HepG2 (cell line): ENCODE measurements around the gene NHSL1. TPM values are rescaled to one million over a fixed set of nuclear protein-coding genes. Genes with fewer than 3 reads are reported as not detected.
A peak's percentile ranks its signal among the peaks of the same experiment; 100 is the strongest.

Experiments used
- ETV6 ChIP-seq: sonication (generic); formaldehyde crosslinking; conservative IDR thresholded peaks from 2 replicates; pipeline ENCODE4 v1.4.0; 2020; ENCODE audit warnings: missing genetic modification reagents
- JDP2 ChIP-seq: sonication (generic); formaldehyde crosslinking; IDR thresholded peaks from 2 replicates; pipeline ENCODE4 v1.8.1; 2022; ENCODE audit warnings: missing genetic modification reagents, borderline replicate concordance
- KLF15 ChIP-seq: sonication (generic); formaldehyde crosslinking; IDR thresholded peaks from 2 replicates; pipeline ENCODE4 v1.8.1; 2023; ENCODE audit warnings: borderline replicate concordance, mild to moderate bottlenecking, inconsistent platforms, missing genetic modification reagents, mixed read lengths
- KMT2B ChIP-seq: IDR thresholded peaks from 2 replicates; pipeline ENCODE4 v1.6.1; 2016; ENCODE audit warnings: missing genetic modification reagents, missing compliant biosample characterization
- MXD4 ChIP-seq: IDR thresholded peaks from 2 replicates; pipeline ENCODE4 v1.6.1; 2016; ENCODE audit warnings: mild to moderate bottlenecking, missing biosample characterization, missing genetic modification reagents
- NFATC3 ChIP-seq: sonication (generic); formaldehyde crosslinking; IDR thresholded peaks from 2 replicates; pipeline ENCODE4 v1.5.1; 2020; ENCODE audit warnings: mild to moderate bottlenecking, missing genetic modification reagents
- NFE2 ChIP-seq: sonication (generic); formaldehyde crosslinking; IDR thresholded peaks from 2 replicates; pipeline ENCODE4 v1.4.0; 2020; ENCODE audit warnings: missing genetic modification reagents
- NFKB2 ChIP-seq: sonication (generic); formaldehyde crosslinking; IDR thresholded peaks from 2 replicates; pipeline ENCODE4 v1.4.0; 2020; ENCODE audit warnings: missing genetic modification reagents, borderline replicate concordance
- RBM22 ChIP-seq: fragments of 200-400 bp; formaldehyde crosslinking; optimal IDR thresholded peaks from 2 replicates; pipeline ENCODE3; 2017; ENCODE audit warnings: mild to moderate bottlenecking, low read length, moderate library complexity
- RBM39 ChIP-seq: fragments of 200-400 bp; formaldehyde crosslinking; IDR thresholded peaks from one replicate; pipeline ENCODE4 v1.6.1; 2018; ENCODE audit warnings: antibody characterized with exemption, mild to moderate bottlenecking, low read depth, low read length; ENCODE audit not compliant: poor library complexity, severe bottlenecking
- SSRP1 ChIP-seq: IDR thresholded peaks from 2 replicates; pipeline ENCODE4 v1.6.1; 2016; ENCODE audit warnings: control low read depth
- THAP8 ChIP-seq: sonication (generic); formaldehyde crosslinking; IDR thresholded peaks from 2 replicates; pipeline ENCODE4 v1.5.1; 2020; ENCODE audit warnings: missing genetic modification reagents, mild to moderate bottlenecking, borderline replicate concordance
- TRAFD1 ChIP-seq: sonication (generic); formaldehyde crosslinking; IDR thresholded peaks from 2 replicates; pipeline ENCODE4 v1.5.1; 2020; ENCODE audit warnings: missing genetic modification reagents, mild to moderate bottlenecking, borderline replicate concordance
- U2AF1 ChIP-seq: fragments of 200-400 bp; formaldehyde crosslinking; optimal IDR thresholded peaks from 2 replicates; pipeline ENCODE3; 2017; ENCODE audit warnings: mild to moderate bottlenecking, low read depth, low read length
- ZHX2 ChIP-seq, 2 experiments: sonication (generic) in 1 of 2; formaldehyde crosslinking in 1 of 2; IDR thresholded peaks; 2 replicates each; pipeline versions ENCODE4 v1.6.1 to v1.9.0; 2014 to 2022; ENCODE audit warnings: antibody characterized with exemption in 1 of 2, borderline replicate concordance in 1 of 2, inconsistent platforms in 1 of 2, low read depth in 1 of 2, missing genetic modification reagents in 1 of 2
- ZNF274 ChIP-seq: sonication (generic); formaldehyde crosslinking; IDR thresholded peaks from 2 replicates; pipeline ENCODE4 v1.5.1; 2020; ENCODE audit warnings: mild to moderate bottlenecking, missing genetic modification reagents
- ZNF280B ChIP-seq: sonication (generic); formaldehyde crosslinking; IDR thresholded peaks from 2 replicates; pipeline ENCODE4 v1.5.0; 2020; ENCODE audit warnings: missing genetic modification reagents, mild to moderate bottlenecking, borderline replicate concordance
- ZNF615 ChIP-seq: sonication (generic); formaldehyde crosslinking; IDR thresholded peaks from 2 replicates; pipeline ENCODE4 v1.5.0; 2020; ENCODE audit warnings: mild to moderate bottlenecking, missing genetic modification reagents, borderline replicate concordance
- ZNF883 ChIP-seq: sonication (generic); formaldehyde crosslinking; IDR thresholded peaks from 2 replicates; pipeline ENCODE4 v1.5.1; 2020; ENCODE audit warnings: mild to moderate bottlenecking, missing genetic modification reagents; ENCODE audit errors: not compliant biosample characterization
- ZSCAN12 ChIP-seq: sonication (generic); formaldehyde crosslinking; IDR thresholded peaks from 2 replicates; pipeline ENCODE4 v1.9.0; 2021; ENCODE audit warnings: mild to moderate bottlenecking, missing genetic modification reagents
- polyA plus RNA-seq, 8 experiments: library from polyadenylated mRNA; depleted of rRNA in 3 of 8; stranded (reverse) in 7 of 8; unstranded in 1 of 8; fragments of >200 nt; fragmentation: Illumina TruSeq in 4 of 8; extraction: Trizol in 4 of 8; gene quantifications; 2 replicates each; pipeline versions ENCODE4 v1.2.1 to v1.2.3, GENCODE V29; 2011 to 2016; ENCODE audit warnings: low read depth in 4 of 8, missing spikeins in 1 of 8, mixed read lengths in 1 of 8; ENCODE audit not compliant: insufficient read depth in 1 of 8
- total RNA-seq, 5 experiments: library from RNA; depleted of rRNA; stranded (reverse); fragments of >200 nt; fragmentation: Illumina TruSeq; extraction: Trizol; gene quantifications; 2 replicates each; pipeline ENCODE4 v1.2.3, GENCODE V29; 2016; ENCODE audit warnings: low read depth in 1 of 5

Gene NHSL1
- total and polyA plus RNA-seq, 2 of the 13 experiments (the other 11 are each of a cell fraction or from before 2014, with no cell fraction given), result 24.9 to 53.6 TPM

- no peak for TF ChIP-seq ZNF280B
- peak; percentile 87 for TF ChIP-seq RBM22
- no peak for TF ChIP-seq U2AF1
- no peak for TF ChIP-seq JDP2 (CRISPR knock-in tag)
- no peak for TF ChIP-seq KMT2B (CRISPR knock-in tag)
- TF ChIP-seq ZHX2 (IDR thresholded peaks at IDR 0.05; ENCODE audit: low read depth), result no peak
- no peak for TF ChIP-seq ZHX2 (CRISPR knock-in tag; IDR thresholded peaks at IDR 0.05; ENCODE audit: borderline replicate concordance)
- TF ChIP-seq TRAFD1, result no peak
- no peak for TF ChIP-seq RBM39
- TF ChIP-seq SSRP1, result no peak
- TF ChIP-seq ZNF883, result no peak
- no peak for TF ChIP-seq THAP8 (CRISPR knock-in tag)
- TF ChIP-seq ZNF615, result no peak
- TF ChIP-seq ETV6 (CRISPR knock-in tag), result no peak
- no peak for TF ChIP-seq NFATC3 (CRISPR knock-in tag)
- TF ChIP-seq KLF15 (CRISPR knock-in tag), result no peak
- TF ChIP-seq ZSCAN12 (CRISPR knock-in tag), result no peak
- TF ChIP-seq ZNF274, result no peak
- TF ChIP-seq NFKB2, result no peak
- TF ChIP-seq NFE2 (CRISPR knock-in tag), result no peak
- no peak for TF ChIP-seq MXD4 (CRISPR knock-in tag)
Observed at GRCh38 chr6:138500867-138501446, 1.7 kb upstream of the NHSL1 start (continued).
